Suprapubic skin (tissue), 4 donors: ENCODE results near the gene OR14A2.

Experiments used
- CTCF ChIP-seq, 2 donors: fragments of 200-600 bp in 1 of 2; fragments of 450-650 bp in 1 of 2; sonication (generic) in 1 of 2; IDR thresholded peaks; one replicate each; pipeline ENCODE4 v1.5.1; 2016 to 2019; ENCODE audit warnings: antibody characterized with exemption in 2 of 2, mild to moderate bottlenecking in 1 of 2, moderate library complexity in 1 of 2
- EP300 ChIP-seq: sonication (generic); formaldehyde crosslinking; IDR thresholded peaks from one replicate; pipeline ENCODE4 v1.6.1; 2017; ENCODE audit warnings: antibody characterized with exemption
- POLR2A ChIP-seq, 2 donors: fragments of 450-650 bp; IDR thresholded peaks; one replicate each; pipeline ENCODE4 v1.6.1; 2017; ENCODE audit warnings: antibody characterized with exemption in 2 of 2, mild to moderate bottlenecking in 2 of 2, moderate library complexity in 2 of 2
- POLR2AphosphoS5 ChIP-seq, 3 donors: sonication (generic); formaldehyde crosslinking; IDR thresholded peaks; one replicate each; pipeline ENCODE4 v1.6.1; 2017; ENCODE audit warnings: antibody characterized with exemption in 3 of 3

GRCh38 chr1:247747616-247748015, 325 bp downstream of the OR14A2 start:
- TF ChIP-seq POLR2A (IDR thresholded peaks at IDR 0.05): no peak
- TF ChIP-seq EP300: no peak
- no peak for TF ChIP-seq CTCF (IDR thresholded peaks at IDR 0.05)
- TF ChIP-seq POLR2AphosphoS5 (IDR thresholded peaks at IDR 0.05): no peak
